Esophagus squamous epithelium (tissue), 5 donors: ENCODE results near the gene PHF2. TPM values are rescaled to one million over a fixed set of nuclear protein-coding genes. Genes with fewer than 3 reads are reported as not detected.

Source experiments
- DNase-seq: peaks from one replicate; lab custom pipeline; 2025; lab: John Stamatoyannopoulos, UW
- H3K27ac ChIP-seq, 4 donors: fragments of 200-600 bp; sonication (generic); one replicate each; pipeline ENCODE4 v1.5.1; 2016 to 2019; ENCODE audit warnings: mild to moderate bottlenecking in 1 of 4
- H3K27me3 ChIP-seq, 4 donors: fragments of 200-600 bp; sonication (generic); 1 replicate in 3 of 4; 2 replicates in 1 of 4; pipeline versions ENCODE4 v1.5.1 to v1.6.0; 2017 to 2021; ENCODE audit warnings: antibody characterized with exemption in 1 of 4
- H3K36me3 ChIP-seq, 3 donors: fragments of 200-600 bp; sonication (generic); one replicate each; pipeline ENCODE4 v1.5.1; 2016 to 2019
- H3K4me1 ChIP-seq, 3 donors: fragments of 200-600 bp; sonication (generic); one replicate each; pipeline ENCODE4 v1.5.1; 2017 to 2019
- H3K4me3 ChIP-seq, 4 donors: fragments of 200-600 bp; sonication (generic); 1 replicate in 3 of 4; 2 replicates in 1 of 4; pipeline ENCODE4 v1.5.1; 2016 to 2019; ENCODE audit warnings: mild to moderate bottlenecking in 2 of 4, moderate library complexity in 1 of 4
- H3K9me3 ChIP-seq, 3 donors: fragments of 200-600 bp; sonication (generic); one replicate each; pipeline ENCODE4 v1.5.1; 2016 to 2019
- POLR2A ChIP-seq, 4 donors: fragments of 450-650 bp; IDR thresholded peaks; one replicate each; pipeline ENCODE4 v1.6.1; 2017; ENCODE audit warnings: antibody characterized with exemption in 4 of 4, mild to moderate bottlenecking in 4 of 4, moderate library complexity in 3 of 4
- WGBS, 2 donors: methylation state at CpG; one replicate each; pipeline ENCODE4 v1.1.5; 2018; 5-methylcytosine and 5-hydroxymethylcytosine counted together
- intact Hi-C: fragments of 100-400 bp; cut with DNase I; formaldehyde crosslinking; loops from one replicate; pipeline ENCODE4 v1.15.0; 2022
- total RNA-seq, 4 donors: library from RNA; depleted of rRNA; stranded (reverse); fragments of >200 nt; gene quantifications; one replicate each; pipeline ENCODE4 v1.1.0, GENCODE V29; 2016
- TF ChIP-seq, protein P1 (sequence below), 6 experiments: fragments of 450-650 bp in 4 of 6; fragments of 200-600 bp in 2 of 6; sonication (generic) in 2 of 6; IDR thresholded peaks; one replicate each; pipeline ENCODE4 v1.5.1; 2016 to 2019; ENCODE audit warnings: antibody characterized with exemption in 6 of 6, mild to moderate bottlenecking in 4 of 6, moderate library complexity in 4 of 6
- donor health status: DM: yes; HTN: yes; CAD: no.

PHF2 gene
- total RNA-seq, 4 donors from 2014 or later: 13.3 to 22.6 (median 17.5) TPM

DNA sequence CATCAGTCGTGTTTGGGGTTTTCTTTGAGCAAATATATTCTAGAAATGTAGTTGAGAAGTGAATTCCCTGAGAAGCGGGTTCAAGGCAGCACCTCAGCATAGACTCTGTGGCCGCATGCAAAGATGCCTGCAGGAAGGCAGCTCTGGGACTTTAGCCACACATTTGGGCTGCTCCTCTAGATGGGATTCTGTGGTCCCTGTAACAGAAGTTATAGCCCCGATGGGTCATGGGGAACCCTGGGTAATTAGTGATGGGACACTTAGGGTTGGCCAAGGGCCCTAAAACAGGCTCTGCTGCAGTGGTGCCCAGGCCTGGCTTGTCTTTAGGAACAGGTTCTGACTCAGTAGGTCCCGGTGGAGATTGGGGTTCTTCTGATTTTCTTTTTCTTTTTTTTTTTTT, 36.8 kb downstream of the PHF2 start:
- WGBS, 2 donors: 59 to 76% methylated on average over 3 to 4 of the region's 5 CpGs
- H3K36me3 ChIP-seq: peaks cover 0 to 5% (median 0%) of the 10 kb centered on the region in 3 donors

DNA sequence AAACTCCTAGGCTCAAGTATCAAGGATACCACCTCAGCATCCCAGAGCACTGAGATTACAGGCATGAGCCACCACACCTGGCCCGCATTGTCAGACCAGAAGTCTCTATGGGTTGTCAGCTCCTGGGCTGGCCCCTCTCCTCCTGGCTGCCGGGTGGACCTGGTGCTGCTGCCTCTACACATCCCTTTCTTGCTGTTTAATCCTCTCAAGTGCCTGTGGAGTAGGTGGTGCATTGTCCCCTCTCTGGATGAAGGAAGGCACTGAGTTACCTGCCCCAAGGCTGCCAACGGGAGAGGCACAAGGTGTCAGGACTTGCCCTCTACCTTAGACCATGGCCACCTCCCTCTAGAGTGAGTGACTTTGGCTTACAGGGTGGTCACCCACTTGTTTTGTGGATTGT, 37.4 kb downstream of the PHF2 start:
- TF ChIP-seq, protein P1, sequence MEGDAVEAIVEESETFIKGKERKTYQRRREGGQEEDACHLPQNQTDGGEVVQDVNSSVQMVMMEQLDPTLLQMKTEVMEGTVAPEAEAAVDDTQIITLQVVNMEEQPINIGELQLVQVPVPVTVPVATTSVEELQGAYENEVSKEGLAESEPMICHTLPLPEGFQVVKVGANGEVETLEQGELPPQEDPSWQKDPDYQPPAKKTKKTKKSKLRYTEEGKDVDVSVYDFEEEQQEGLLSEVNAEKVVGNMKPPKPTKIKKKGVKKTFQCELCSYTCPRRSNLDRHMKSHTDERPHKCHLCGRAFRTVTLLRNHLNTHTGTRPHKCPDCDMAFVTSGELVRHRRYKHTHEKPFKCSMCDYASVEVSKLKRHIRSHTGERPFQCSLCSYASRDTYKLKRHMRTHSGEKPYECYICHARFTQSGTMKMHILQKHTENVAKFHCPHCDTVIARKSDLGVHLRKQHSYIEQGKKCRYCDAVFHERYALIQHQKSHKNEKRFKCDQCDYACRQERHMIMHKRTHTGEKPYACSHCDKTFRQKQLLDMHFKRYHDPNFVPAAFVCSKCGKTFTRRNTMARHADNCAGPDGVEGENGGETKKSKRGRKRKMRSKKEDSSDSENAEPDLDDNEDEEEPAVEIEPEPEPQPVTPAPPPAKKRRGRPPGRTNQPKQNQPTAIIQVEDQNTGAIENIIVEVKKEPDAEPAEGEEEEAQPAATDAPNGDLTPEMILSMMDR (IDR thresholded peaks at IDR 0.05): no peak
- no peak for TF ChIP-seq POLR2A (IDR thresholded peaks at IDR 0.05)
- WGBS, 2 donors: 20 to 36% methylated on average over 1 to 2 of the region's 3 CpGs
- intact Hi-C loops: no loop called here
- Histone ChIP-seq H3K27me3 (no peaks in the 10 kb centered on the region), H3K27ac (no peak overlapping the region), H3K36me3 (peaks cover 0 to 7% (median 0%) of the 10 kb centered on the region in 3 donors), H3K9me3 (peaks cover 0 to 11% (median 8%) of the 10 kb centered on the region in 3 donors), H3K4me1 (peaks cover 5 to 41% (median 19%) of the 10 kb centered on the region in 3 donors), H3K4me3 (no peak overlapping the region)
- DNase-seq: no peak

More for the DNA sequence above, 36.8 kb downstream of the PHF2 start:
- H3K27me3 ChIP-seq: no peaks in the 10 kb centered on the region
- peaks cover 0 to 11% (median 8%) of the 10 kb centered on the region in 3 donors for H3K9me3 ChIP-seq
- no peak overlapping the region for H3K4me3 ChIP-seq
- TF ChIP-seq, protein P1 (IDR thresholded peaks at IDR 0.05): no peak
- no peak for TF ChIP-seq POLR2A (IDR thresholded peaks at IDR 0.05)
- H3K27ac ChIP-seq: no peak overlapping the region
- intact Hi-C loops: no loop called here
- peaks cover 5 to 41% (median 19%) of the 10 kb centered on the region in 3 donors for H3K4me1 ChIP-seq
- DNase-seq: no peak

DNA sequence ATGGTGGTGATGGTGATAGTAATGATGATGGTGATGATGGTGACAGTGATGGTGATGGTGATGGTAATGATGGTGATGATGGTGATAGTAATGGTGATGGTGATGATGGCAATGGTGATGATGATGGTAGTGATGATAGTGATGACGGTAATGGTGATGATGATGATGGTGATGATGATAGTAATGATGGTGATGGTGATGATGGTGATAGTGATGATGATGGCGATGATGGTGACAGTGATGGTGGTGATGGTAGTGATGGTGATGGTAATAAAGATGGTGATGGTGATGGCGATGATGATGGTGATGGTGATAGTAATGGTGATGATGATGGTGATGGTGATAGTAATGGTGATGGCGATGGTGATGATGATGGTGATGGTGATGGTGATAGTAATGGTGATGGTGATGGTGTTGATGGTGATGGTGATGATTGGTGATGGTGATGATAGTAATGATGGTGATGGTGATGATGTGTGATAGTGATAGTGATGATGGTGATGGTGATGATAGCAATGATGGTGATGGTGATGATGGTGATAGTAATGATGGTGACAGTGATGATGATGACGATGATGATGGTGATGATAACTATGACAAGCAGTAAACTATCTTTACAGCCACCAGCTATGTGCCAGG, 38.6 kb downstream of the PHF2 start:
- Histone ChIP-seq H3K4me1 (peaks cover 5 to 47% (median 19%) of the 10 kb centered on the region in 3 donors), H3K36me3 (peaks cover 0 to 7% (median 0%) of the 10 kb centered on the region in 3 donors), H3K9me3 (peaks cover 0 to 4% (median 4%) of the 10 kb centered on the region in 3 donors), H3K27ac (no peak overlapping the region), H3K4me3 (no peak overlapping the region), H3K27me3 (no peaks in the 10 kb centered on the region)
- no peak for TF ChIP-seq POLR2A (IDR thresholded peaks at IDR 0.05)
- TF ChIP-seq, protein P1 (IDR thresholded peaks at IDR 0.05): no peak
- intact Hi-C loops: no loop called here
- DNase-seq: no peak
- WGBS, 2 donors: 82 to 83% methylated on average over 5 of the region's 5 CpGs

DNA sequence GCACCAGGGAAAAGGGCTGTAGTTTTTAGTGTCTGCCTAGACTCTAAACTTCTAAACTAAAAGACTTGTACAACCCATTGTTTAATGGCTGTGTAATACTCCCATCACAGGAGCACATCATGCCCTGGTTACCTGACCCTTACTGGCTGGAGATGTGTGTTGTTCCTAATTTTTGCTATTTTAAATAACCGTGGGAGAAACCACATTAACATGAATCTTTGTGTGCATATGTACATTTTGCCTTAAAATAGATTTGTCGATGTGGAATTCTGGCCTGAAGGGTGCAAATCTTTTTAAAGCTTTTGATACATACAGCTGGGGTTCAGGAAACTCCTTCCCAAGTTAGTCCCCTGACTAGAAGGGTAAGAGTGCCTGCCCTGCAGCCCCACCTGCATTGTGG, 39.7 kb downstream of the PHF2 start:
- WGBS, 2 donors: 68 to 97% methylated on average over 2 of the region's 2 CpGs
- H3K9me3 ChIP-seq: no peaks in the 10 kb centered on the region
- H3K27ac ChIP-seq: no peak overlapping the region
- DNase-seq: no peak
- peaks cover 0 to 7% (median 0%) of the 10 kb centered on the region in 3 donors for H3K36me3 ChIP-seq
- peaks cover 5 to 53% (median 19%) of the 10 kb centered on the region in 3 donors for H3K4me1 ChIP-seq
- intact Hi-C loops: no loop called here
- H3K27me3 ChIP-seq: no peaks in the 10 kb centered on the region
- no peak for TF ChIP-seq POLR2A (IDR thresholded peaks at IDR 0.05)
- TF ChIP-seq, protein P1 (IDR thresholded peaks at IDR 0.05): no peak
- H3K4me3 ChIP-seq: no peak overlapping the region

DNA sequence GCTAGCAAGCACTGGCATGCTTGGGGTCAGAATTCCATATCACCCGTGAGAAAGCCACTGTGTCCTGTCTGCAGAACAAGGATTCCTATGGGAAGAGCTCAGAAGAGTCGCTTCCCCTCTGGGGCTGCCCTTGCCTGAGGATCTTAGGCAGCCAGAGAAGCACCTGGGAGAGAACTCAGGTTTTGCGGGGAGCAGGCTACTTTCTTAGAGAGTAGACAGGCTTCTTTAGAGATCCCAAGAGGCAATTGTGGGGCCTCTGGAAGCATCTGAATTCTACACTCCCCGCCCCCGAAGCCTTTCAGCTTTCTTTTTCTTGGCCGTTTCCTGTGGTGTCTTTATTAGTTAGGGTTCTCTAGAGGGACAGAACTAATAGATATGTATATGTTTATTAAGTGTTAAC, 40.9 kb downstream of the PHF2 start:
- intact Hi-C loops: no loop called here

More for the DNA sequence above, 40.9 kb downstream of the PHF2 start:
- 80 to 85% methylated on average over 2 to 4 of the region's 6 CpGs for WGBS, 2 donors
- Histone ChIP-seq H3K27ac (no peak overlapping the region), H3K4me3 (no peak overlapping the region), H3K4me1 (peaks cover 5 to 44% (median 16%) of the 10 kb centered on the region in 3 donors), H3K27me3 (no peaks in the 10 kb centered on the region), H3K36me3 (peaks cover 0 to 7% (median 0%) of the 10 kb centered on the region in 3 donors), H3K9me3 (no peaks in the 10 kb centered on the region)
- TF ChIP-seq, protein P1 (IDR thresholded peaks at IDR 0.05): no peak
- TF ChIP-seq POLR2A (IDR thresholded peaks at IDR 0.05): no peak
- DNase-seq: no peak
